ENCODE results near the gene HEXD. TPM values are rescaled to one million over a fixed set of nuclear protein-coding genes. Genes with fewer than 3 reads are reported as not detected.
"Not testable (repeated sequence)": the region's sequence is repeated elsewhere in the genome, so short reads cannot be mapped to it uniquely, and the experiment has no call there.

The HEXD gene
- polyA plus RNA-seq, 1 donor from 2014 or later, result 23.2 TPM

DNA sequence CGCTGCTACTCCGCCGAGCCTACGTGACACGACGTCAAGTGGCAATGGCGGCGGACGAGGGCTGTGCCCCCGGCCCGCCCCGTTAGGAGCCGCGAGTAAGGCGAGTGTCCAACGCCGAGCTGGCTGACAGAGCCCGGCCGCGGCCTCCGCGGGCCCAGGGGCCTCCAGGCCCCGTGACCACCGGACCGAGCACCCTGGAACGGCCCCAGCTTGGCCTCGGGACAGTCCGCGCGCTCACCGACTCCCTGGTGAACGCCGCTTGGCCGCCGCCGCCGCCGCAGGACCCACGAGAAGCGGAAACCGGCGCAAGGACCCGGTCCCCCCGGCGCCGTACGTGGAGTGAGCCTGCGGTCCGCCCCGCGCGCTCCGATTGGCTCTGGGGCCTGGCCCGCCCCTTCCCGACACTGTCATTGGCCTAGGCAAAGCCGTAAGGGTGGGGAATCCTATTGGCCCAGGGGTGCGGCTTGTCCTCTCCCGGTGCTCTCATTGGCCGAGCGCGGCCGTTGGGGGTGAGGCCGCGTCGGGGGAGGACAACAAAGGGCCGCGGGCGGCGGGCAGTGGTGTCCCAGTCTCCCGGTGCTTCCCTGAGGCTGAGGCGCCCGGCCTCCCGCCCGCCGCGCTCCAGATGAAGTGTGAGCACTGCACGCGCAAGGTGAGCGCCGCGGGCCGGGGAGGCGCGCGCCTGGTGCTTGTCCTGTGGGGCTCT, 40.2 kb downstream of the HEXD start, which contains the start of gene NARF:
NARF (plus strand) TSS at position 563 of the 706 bp plus-strand sequence; CDS start at position 626, 63 bp downstream.
- no peaks in the 10 kb centered on the region for H3K36me3 Mint-ChIP-seq
- no peaks in the 10 kb centered on the region for H3K9me3 Mint-ChIP-seq
- peak within 1 kb of the TSS; percentile 87 to 94 (median 93) for H3K27ac Mint-ChIP-seq
- peak within 1 kb of the TSS; percentile 86 to 96 (median 87) for H3K4me3 Mint-ChIP-seq
- no peaks in the 10 kb centered on the region for H3K27me3 Mint-ChIP-seq
- peaks cover 13 to 17% (median 15%) of the 10 kb centered on the region in 3 donors for H3K4me1 Mint-ChIP-seq

DNA sequence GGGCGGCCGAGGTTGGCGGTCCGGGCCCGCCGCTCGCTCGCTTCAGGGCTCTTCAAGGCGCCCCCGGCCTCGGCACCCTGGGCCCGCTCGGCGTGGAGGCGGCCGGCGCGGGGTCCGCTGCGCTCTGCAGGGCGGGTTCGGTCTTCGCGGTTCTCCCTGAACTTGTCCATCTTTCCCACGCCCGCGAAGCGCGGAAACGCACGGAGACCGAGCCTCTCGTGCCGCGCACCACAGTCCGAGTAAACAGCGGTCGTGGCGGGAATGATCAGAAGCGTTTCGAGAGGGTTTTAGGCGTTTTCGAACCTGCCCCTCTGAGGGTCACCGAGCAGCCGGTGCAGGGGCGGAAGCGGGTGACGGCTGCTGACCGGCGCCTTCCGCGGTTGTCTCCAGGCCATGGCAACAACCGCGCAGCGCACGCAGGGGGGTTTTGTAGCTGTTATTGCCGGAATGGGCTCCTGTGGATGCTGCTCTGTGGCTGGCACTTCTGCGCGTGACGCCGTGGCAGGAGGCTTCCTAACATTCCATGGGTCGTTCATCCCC, 40.8 kb downstream of the HEXD start:
- H3K27me3 Mint-ChIP-seq, result no peaks in the 10 kb centered on the region
- peaks cover 13 to 17% (median 15%) of the 10 kb centered on the region in 3 donors for H3K4me1 Mint-ChIP-seq
- peak overlapping the region; percentile 86 to 96 (median 87) for H3K4me3 Mint-ChIP-seq
- no peaks in the 10 kb centered on the region for H3K36me3 Mint-ChIP-seq
- H3K27ac Mint-ChIP-seq, result peak overlapping the region; percentile 81 to 93 (median 82)
- H3K9me3 Mint-ChIP-seq, result no peaks in the 10 kb centered on the region

DNA sequence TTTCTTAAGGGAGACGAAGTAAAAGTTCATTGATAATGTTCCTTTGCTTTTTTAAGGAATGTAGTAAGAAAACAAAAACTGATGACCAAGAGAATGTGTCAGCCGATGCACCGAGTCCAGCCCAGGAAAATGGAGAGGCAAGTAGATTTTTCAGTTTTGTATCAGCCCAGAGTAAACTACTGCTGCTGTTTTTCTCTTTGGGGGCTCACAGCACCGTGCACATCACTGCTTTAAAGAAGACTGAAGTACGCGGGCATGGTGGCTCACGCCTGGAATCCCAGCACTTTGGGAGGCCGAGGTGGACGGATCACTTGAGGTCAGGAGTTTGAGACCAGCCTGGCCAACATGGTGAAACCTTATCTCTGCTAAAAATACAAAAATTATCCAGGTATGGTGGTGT, 41.8 kb downstream of the HEXD start:
- H3K27ac Mint-ChIP-seq, H3K36me3 Mint-ChIP-seq, H3K9me3 Mint-ChIP-seq, H3K27me3 Mint-ChIP-seq: not testable (repeated sequence)
- peak overlapping the region in 2 of 4 donors; percentile 27 to 55 for H3K4me3 Mint-ChIP-seq
- peaks cover 13 to 17% (median 15%) of the 10 kb centered on the region in 3 donors for H3K4me1 Mint-ChIP-seq

DNA sequence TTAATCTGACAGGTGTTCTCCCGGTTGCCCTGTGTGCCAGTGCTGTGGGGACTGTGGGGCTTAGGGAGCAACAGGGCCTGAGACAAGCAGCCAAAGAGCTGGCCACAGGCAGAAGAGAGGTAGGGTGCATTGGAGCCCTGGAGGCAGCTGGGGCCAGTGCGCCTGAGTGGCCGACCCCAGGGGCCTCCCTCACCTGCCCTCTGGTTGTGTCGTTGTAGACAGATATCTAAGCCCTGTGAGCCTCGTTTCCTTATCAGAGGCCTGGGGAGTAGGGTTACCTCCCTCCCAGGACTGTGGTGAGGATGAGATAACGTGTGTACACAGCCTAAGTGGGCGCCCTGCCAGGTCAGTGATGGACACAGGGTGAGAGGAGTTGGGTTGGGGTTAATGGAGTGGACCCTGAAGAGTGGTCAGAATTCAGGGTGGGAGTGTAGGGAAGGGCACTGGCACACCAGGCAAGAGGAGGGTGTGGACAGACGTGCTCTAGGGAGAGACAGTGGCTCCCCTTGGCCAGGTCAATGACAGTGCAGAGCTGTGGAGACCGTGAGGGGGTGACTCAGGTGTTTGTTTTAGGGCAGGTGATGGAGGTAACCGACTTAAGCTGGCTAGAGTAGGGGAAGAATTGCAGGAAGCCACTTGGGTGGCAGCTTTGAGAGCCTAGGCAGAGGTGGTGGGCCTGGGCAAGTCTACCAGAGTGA, 43.8 kb downstream of the HEXD start:
- Mint-ChIP-seq H3K27ac (no peak overlapping the region), H3K4me3 (peak overlapping the region in 1 of 4 donors; percentile 33), H3K4me1 (peaks cover 13 to 17% (median 14%) of the 10 kb centered on the region in 3 donors), H3K9me3 (no peaks in the 10 kb centered on the region), H3K27me3 (no peaks in the 10 kb centered on the region), H3K36me3 (peaks cover 7% of the 10 kb centered on the region)

DNA sequence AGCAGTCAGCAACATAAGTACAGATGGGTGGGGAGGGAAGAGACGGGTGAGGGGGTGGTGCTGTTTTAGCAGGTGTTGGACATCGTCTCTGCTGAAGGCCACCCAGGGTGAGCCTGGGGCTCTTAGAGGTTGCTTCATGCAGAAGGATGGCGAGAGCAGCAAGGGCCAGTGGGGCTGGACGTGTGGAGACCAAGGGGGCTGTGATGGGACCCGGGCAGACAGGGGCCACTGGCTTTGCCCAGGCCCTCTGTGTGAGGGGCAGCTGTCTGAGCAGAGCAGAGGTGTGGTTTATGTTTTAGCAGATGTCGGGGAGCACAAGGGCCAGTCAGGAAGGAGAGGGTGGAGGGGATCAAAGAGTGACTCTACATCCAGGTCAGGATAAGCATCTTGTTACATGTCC, 45.2 kb downstream of the HEXD start:
- H3K4me1 Mint-ChIP-seq, result peaks cover 4 to 9% (median 7%) of the 10 kb centered on the region in 3 donors
- peaks cover 7% of the 10 kb centered on the region for H3K36me3 Mint-ChIP-seq
- H3K27me3 Mint-ChIP-seq, result no peaks in the 10 kb centered on the region
- H3K9me3 Mint-ChIP-seq, result no peaks in the 10 kb centered on the region
- no peak overlapping the region for H3K4me3 Mint-ChIP-seq
- peak overlapping the region in 1 of 3 donors; percentile 64 for H3K27ac Mint-ChIP-seq

DNA sequence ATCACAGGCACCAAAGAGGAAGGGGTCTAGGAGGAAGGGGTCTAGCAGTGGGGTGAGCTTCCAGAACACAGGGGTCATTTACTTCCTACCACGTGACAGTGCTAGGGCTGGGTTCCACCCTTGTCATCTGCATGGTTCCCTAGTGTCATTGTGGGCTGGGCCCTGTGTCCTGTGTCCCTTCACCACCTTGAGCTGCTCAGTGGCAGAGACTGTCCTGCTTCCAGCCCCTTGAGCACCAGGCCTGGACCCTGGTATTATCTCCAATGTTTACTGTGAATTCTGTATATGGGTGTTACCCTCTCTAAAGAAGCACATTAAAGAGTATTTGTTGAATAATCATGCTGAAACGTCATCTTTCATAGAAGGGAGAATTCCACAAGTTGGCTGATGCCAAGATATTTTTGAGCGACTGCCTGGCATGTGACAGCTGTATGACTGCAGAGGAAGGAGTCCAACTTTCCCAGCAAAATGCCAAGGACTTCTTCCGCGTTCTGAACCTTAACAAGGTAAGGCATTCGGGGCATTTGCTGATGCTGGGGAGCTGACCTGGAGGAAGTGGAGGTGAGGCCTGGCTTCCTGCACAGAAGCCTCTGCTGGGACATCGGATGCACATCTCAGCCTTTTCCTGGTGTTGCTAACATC, 45.9 kb downstream of the HEXD start:
- Mint-ChIP-seq H3K4me3 (no peak overlapping the region), H3K9me3 (no peaks in the 10 kb centered on the region), H3K36me3 (peaks cover 9% of the 10 kb centered on the region), H3K27me3 (no peaks in the 10 kb centered on the region), H3K4me1 (peaks cover 4 to 9% (median 7%) of the 10 kb centered on the region in 3 donors), H3K27ac (peak overlapping the region in 1 of 3 donors; percentile 64)

DNA sequence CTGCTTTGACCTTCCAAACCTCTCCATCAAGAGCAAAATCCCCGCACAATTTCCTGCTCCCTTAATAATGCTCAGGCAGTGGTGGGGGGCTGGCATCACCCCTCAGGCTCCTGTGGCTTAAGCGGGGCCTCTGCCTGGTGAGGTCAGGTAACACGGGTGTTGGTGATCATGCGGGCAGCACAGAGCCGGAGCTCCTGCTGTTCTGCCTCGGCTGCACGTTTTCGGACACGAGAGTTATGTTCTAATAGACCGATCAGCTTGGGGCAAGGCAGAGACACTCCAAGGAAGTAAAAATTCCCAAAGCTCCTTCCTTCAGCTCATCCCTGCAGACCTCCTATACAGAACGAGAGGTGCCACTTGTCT, 46.4 kb downstream of the HEXD start:
- Mint-ChIP-seq H3K9me3 (no peaks in the 10 kb centered on the region), H3K27me3 (no peaks in the 10 kb centered on the region), H3K36me3 (peaks cover 12% of the 10 kb centered on the region), H3K4me3 (no peak overlapping the region), H3K27ac (peak overlapping the region in 2 of 3 donors; percentile 7 to 8), H3K4me1 (peaks cover 1 to 4% (median 3%) of the 10 kb centered on the region in 3 donors)

DNA sequence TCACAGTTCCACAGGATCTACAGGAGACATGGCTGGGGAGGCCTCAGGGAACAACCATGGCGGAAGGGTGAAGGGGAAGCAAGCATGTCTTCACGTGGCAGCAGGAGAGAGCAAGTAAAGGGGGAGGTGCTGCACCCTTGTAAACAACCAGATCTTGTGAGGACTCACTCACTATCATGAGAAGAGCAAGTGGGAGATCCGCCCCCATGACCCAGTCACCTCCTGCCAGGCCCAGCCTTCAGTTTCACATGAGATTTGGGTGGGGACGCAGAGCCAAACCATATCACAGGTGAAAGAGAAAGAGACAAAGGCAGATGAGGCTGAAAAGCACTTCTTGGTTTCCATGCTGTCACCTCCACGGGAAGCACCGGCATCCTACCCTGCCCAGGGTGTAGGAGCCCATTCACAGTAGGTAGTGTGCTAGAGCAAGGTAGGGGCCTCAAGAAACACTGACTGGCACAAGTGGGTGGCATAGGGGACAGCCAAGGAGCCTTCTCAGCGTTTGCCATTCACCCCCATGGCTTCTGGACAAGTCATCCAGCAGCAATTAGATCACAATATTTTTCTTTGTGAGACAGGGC, 47.0 kb downstream of the HEXD start:
- H3K36me3 Mint-ChIP-seq, result peaks cover 15% of the 10 kb centered on the region
- H3K4me3 Mint-ChIP-seq, result no peak overlapping the region
- H3K9me3 Mint-ChIP-seq, result no peaks in the 10 kb centered on the region
- no peaks in the 10 kb centered on the region for H3K27me3 Mint-ChIP-seq
- H3K27ac Mint-ChIP-seq, result peak overlapping the region in 2 of 3 donors; percentile 7 to 59
- peaks cover 0 to 3% (median 1%) of the 10 kb centered on the region in 3 donors for H3K4me1 Mint-ChIP-seq

DNA sequence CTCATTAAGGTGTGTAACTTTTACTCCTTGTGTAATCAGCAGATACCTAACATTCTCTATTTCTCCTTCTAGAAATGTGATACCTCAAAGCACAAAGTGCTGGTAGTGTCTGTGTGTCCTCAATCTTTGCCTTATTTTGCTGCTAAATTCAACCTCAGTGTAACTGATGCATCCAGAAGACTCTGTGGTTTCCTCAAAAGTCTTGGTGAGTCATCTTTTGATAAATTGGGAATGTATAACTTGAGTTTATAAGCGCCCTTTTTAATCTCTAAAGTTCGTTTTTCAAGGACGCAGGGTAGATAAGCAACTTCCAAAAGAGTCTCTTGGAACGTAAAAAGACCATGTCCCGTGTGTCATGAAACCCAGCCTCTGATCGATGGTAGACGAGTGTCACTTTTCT, 50.5 kb downstream of the HEXD start:
- no peak overlapping the region for H3K27ac Mint-ChIP-seq

DNA sequence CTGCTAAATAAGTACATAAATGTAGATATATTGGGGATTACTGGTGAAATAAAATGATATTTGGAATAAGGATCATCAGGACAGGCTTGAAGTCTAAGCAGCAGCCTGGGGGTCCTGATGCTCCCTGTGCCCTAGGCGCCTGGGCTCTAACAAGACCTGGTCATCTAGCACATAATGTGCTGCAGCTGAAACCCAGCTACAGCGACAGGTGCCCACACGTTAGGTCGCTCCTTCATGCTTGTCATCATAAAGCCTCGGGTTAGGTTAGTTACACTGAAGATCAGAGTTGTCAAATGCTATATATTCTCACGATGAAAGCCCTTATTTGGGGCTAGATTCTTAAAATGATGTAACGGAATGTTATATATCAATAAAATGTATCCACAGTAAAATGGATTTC, 51.9 kb downstream of the HEXD start:
- Mint-ChIP-seq H3K27ac (no peak overlapping the region), H3K27me3 (no peaks in the 10 kb centered on the region), H3K9me3 (no peaks in the 10 kb centered on the region), H3K4me3 (no peak overlapping the region), H3K4me1 (peaks cover 0 to 1% (median 0%) of the 10 kb centered on the region in 3 donors), H3K36me3 (peaks cover 15% of the 10 kb centered on the region)

More for the DNA sequence above, 50.5 kb downstream of the HEXD start:
- no peaks in the 10 kb centered on the region for H3K9me3 Mint-ChIP-seq
- no peak overlapping the region for H3K4me3 Mint-ChIP-seq
- H3K36me3 Mint-ChIP-seq, result peaks cover 19% of the 10 kb centered on the region
- H3K27me3 Mint-ChIP-seq, result no peaks in the 10 kb centered on the region
- H3K4me1 Mint-ChIP-seq, result peaks cover 0 to 1% (median 0%) of the 10 kb centered on the region in 3 donors

DNA sequence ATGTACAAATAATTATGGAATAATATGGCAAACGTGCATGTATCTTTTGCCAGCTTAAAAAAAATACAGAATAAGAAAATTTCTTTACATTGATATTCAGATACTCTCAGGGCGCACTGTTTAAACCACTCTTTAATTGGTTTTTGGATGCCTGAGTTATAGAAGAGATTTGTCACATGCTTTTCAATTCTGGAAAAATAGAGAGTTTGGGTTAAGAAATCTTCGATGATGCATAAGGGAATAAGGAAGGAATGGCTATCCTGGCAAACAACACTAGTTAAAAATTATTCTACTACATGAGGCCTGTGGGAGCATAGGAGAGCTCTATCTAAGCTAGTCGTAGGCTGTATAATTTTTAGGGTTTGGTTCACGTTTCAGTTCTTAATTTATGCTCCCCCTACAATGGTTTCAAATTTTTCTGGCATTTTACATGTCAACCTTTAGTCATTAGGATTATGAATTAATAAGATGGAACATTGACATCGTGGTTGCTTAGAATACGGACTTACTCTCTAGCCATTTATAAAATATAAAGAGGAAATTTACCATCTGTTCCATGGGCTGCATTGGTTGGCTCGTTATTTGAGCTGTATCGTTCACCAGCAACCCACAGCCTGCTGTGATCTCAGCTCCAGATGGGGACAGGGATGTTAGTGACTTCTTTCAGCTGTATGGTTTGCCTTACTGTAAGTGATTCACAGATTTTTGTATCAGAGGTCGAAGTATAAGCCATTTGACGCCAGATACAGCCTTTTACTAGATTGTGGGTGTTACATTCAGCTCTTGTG, 56.3 kb downstream of the HEXD start:
- Mint-ChIP-seq H3K9me3 (no peaks in the 10 kb centered on the region), H3K27ac (no peak overlapping the region), H3K4me1 (no peaks in the 10 kb centered on the region), H3K4me3 (no peak overlapping the region), H3K27me3 (no peaks in the 10 kb centered on the region), H3K36me3 (peaks cover 7% of the 10 kb centered on the region)

DNA sequence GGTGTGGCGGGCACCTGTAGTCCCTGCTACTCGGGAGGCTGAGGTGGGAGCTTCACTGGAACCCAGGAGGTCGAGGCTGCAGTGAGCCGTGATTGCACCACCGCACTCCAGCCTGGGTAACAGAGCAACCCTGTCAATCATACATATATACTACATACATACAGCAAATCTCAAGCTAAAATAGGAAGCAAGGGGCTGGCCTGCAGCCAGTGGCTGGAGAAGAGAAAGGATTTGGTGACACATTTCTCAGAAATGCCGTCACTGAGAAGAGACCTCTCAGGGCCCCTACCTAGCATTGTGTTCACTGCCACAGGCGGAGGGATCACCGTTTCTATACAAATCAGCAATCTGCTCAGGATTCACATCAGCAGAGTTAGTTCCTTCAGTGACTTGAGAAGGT, 57.3 kb downstream of the HEXD start:
- no peak overlapping the region for H3K4me3 Mint-ChIP-seq
- no peaks in the 10 kb centered on the region for H3K9me3 Mint-ChIP-seq
- peaks cover 4% of the 10 kb centered on the region for H3K36me3 Mint-ChIP-seq
- H3K27ac Mint-ChIP-seq, result no peak overlapping the region
- no peaks in the 10 kb centered on the region for H3K27me3 Mint-ChIP-seq
- H3K4me1 Mint-ChIP-seq, result no peaks in the 10 kb centered on the region

DNA sequence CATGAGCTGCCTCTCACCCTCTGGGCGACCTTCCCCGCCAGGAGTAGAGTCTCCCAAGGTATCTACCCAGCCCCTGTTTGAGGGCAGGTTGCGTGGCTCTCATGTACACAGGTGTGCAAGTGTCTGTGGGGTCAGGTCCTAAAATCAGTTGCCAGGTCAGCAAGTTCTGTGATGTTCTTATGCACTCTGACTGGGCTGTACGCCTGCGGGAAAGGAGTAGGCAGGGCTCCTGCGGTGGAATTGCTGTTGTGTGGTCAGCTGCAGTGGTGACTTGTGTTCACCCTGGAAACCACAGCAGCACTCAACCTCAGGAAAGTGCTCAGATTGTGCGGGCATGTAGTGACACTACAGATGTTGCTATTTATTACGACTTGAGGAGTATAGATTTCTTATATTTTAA, 59.8 kb downstream of the HEXD start:
- H3K27me3 Mint-ChIP-seq, result no peaks in the 10 kb centered on the region
- H3K4me1 Mint-ChIP-seq, result no peaks in the 10 kb centered on the region
- no peaks in the 10 kb centered on the region for H3K36me3 Mint-ChIP-seq
- H3K4me3 Mint-ChIP-seq, result no peak overlapping the region
- H3K9me3 Mint-ChIP-seq, result no peaks in the 10 kb centered on the region
- no peak overlapping the region for H3K27ac Mint-ChIP-seq

DNA sequence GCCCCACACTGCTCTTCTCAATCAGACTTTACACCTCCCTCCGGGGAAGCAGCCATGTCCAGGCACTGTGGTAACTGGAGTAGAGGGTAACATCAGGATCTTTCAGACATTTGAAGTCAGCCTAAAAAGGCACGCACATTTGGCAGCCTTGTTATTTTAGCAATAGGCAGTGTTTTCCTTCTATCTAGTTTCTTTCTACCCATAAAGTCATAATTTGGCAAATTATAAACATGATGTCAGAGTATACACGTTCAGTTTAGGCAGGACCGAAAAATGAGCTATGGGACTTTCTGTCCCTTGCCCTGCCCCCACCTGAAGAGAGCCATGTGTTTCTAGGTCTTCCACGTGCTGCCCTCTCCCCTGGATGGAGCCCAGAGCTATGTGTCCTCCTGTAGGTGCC, 61.5 kb downstream of the HEXD start:
- Mint-ChIP-seq H3K27ac (no peak overlapping the region), H3K27me3 (no peaks in the 10 kb centered on the region), H3K36me3 (no peaks in the 10 kb centered on the region), H3K4me1 (no peaks in the 10 kb centered on the region), H3K4me3 (no peak overlapping the region), H3K9me3 (no peaks in the 10 kb centered on the region)
